OCI-LY1 (cell line): ENCODE results near the gene GPT2.

Experiments
- H2AFZ ChIP-seq: fragments of 200-600 bp; sonication (generic), shearing (Covaris generic); 2 replicates; pipeline ENCODE4 v1.6.0; 2014; ENCODE audit warnings: antibody characterized with exemption, mild to moderate bottlenecking, low read length
- H3F3A ChIP-seq: fragments of 200-600 bp; sonication (generic), shearing (Covaris generic); 2 replicates; pipeline ENCODE4 v1.6.0; 2014; ENCODE audit warnings: mild to moderate bottlenecking, antibody characterized with exemption, low read length, moderate library complexity; ENCODE audit not compliant: insufficient read depth
- H3K27ac ChIP-seq: fragments of 200-600 bp; sonication (generic); 2 replicates; pipeline ENCODE4 v1.5.1; 2014; ENCODE audit warnings: low read length, mixed run types, mild to moderate bottlenecking, low read depth; ENCODE audit not compliant: poor library complexity, severe bottlenecking
- H3K27me3 ChIP-seq: fragments of 200-600 bp; sonication (generic); 2 replicates; pipeline ENCODE4 v1.6.0; 2014; ENCODE audit warnings: antibody characterized with exemption, mild to moderate bottlenecking, low read length, moderate library complexity; ENCODE audit not compliant: insufficient read depth
- H3K36me3 ChIP-seq: fragments of 200-600 bp; sonication (generic); 2 replicates; pipeline ENCODE4 v1.6.1; 2014; ENCODE audit warnings: mild to moderate bottlenecking, antibody characterized with exemption, low read length, moderate library complexity, mixed read lengths; ENCODE audit not compliant: insufficient read depth
- H3K4me1 ChIP-seq: fragments of 200-600 bp; sonication (generic); 2 replicates; pipeline ENCODE4 v1.5.1; 2014; ENCODE audit warnings: mild to moderate bottlenecking, low read length, moderate library complexity; ENCODE audit not compliant: insufficient read depth, severe bottlenecking
- H3K4me2 ChIP-seq: fragments of 200-600 bp; sonication (generic), shearing (Covaris generic); 2 replicates; pipeline ENCODE4 v1.6.1; 2014; ENCODE audit warnings: low read length
- H3K4me3 ChIP-seq: fragments of 200-600 bp; sonication (generic); 2 replicates; pipeline ENCODE4 v1.5.1; 2014; ENCODE audit warnings: low read length, low read depth, mild to moderate bottlenecking, mixed read lengths; ENCODE audit not compliant: poor library complexity, severe bottlenecking
- H3K79me2 ChIP-seq: fragments of 200-600 bp; shearing (Covaris generic); 2 replicates; pipeline ENCODE4 v1.6.1; 2016; ENCODE audit warnings: mixed run types, low read length, mixed read lengths; ENCODE audit not compliant: insufficient read depth
- H3K9ac ChIP-seq: fragments of 200-600 bp; sonication (generic), shearing (Covaris generic); 2 replicates; pipeline ENCODE4 v1.6.1; 2014; ENCODE audit warnings: mild to moderate bottlenecking, low read length, mixed read lengths
- H3K9me2 ChIP-seq: fragments of 200-600 bp; sonication (generic), shearing (Covaris generic); 2 replicates; pipeline ENCODE4 v1.6.1; 2014; ENCODE audit warnings: low read depth, mild to moderate bottlenecking, low read length, mixed read lengths
- H3K9me3 ChIP-seq: fragments of 200-600 bp; shearing (Covaris generic); 2 replicates; pipeline ENCODE4 v1.6.1; 2014; ENCODE audit warnings: low read length, mixed read lengths
- H4K20me1 ChIP-seq: fragments of 200-600 bp; sonication (generic), shearing (Covaris generic); 2 replicates; pipeline ENCODE4 v1.6.0; 2016; ENCODE audit warnings: mild to moderate bottlenecking, low read length; ENCODE audit not compliant: insufficient read depth
- EZH2 ChIP-seq: fragments of 200-600 bp; sonication (generic), shearing (Covaris generic); IDR thresholded peaks from 2 replicates; pipeline ENCODE4 v1.8.0; 2017; ENCODE audit warnings: borderline replicate concordance, mixed run types, mild to moderate bottlenecking, antibody characterized with exemption, low read length, moderate library complexity, mixed read lengths
- TF ChIP-seq, protein P1 (sequence below): fragments of 200-600 bp; sonication (generic), shearing (Covaris generic); IDR thresholded peaks from 2 replicates; pipeline ENCODE4 v1.5.1; 2017; ENCODE audit warnings: mild to moderate bottlenecking, antibody characterized with exemption, low read length, moderate library complexity, mixed read lengths

The GPT2 gene

DNA sequence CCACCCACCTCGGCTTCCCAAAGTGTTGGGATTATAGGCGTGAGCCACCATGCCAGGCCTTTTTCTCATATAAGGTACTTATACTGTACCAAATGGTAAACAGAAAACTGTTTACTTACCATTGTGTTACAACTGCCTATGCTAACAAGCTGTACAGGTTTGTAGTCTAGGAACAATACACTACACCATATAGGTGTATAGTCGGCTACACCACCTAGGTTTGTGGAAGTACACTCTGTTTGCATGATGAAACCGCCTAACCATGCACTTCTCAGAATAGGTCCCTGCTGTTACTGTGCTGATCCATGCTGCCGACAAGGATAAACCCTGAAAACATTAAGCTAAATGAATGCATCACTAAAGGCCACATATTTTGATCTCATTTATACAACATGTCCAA lies 70.4 kb downstream of the GPT2 start:
- Histone ChIP-seq H3K36me3 (peaks cover 55% of the 10 kb centered on the region), H3K9me3 (no peaks in the 10 kb centered on the region), H3K9ac (no peak overlapping the region), H2AFZ (no peak overlapping the region), H3K79me2 (no peaks in the 10 kb centered on the region), H3K27me3 (no peaks in the 10 kb centered on the region), H3K4me3 (no peak overlapping the region), H3K4me1 (no peaks in the 10 kb centered on the region), H4K20me1 (no peaks in the 10 kb centered on the region), H3K9me2 (no peaks in the 10 kb centered on the region), H3K4me2 (no peak overlapping the region), H3K27ac (no peak overlapping the region), H3F3A (no peaks in the 10 kb centered on the region)
- TF ChIP-seq EZH2 = no peak
- TF ChIP-seq, protein P1, sequence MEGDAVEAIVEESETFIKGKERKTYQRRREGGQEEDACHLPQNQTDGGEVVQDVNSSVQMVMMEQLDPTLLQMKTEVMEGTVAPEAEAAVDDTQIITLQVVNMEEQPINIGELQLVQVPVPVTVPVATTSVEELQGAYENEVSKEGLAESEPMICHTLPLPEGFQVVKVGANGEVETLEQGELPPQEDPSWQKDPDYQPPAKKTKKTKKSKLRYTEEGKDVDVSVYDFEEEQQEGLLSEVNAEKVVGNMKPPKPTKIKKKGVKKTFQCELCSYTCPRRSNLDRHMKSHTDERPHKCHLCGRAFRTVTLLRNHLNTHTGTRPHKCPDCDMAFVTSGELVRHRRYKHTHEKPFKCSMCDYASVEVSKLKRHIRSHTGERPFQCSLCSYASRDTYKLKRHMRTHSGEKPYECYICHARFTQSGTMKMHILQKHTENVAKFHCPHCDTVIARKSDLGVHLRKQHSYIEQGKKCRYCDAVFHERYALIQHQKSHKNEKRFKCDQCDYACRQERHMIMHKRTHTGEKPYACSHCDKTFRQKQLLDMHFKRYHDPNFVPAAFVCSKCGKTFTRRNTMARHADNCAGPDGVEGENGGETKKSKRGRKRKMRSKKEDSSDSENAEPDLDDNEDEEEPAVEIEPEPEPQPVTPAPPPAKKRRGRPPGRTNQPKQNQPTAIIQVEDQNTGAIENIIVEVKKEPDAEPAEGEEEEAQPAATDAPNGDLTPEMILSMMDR = no peak

DNA sequence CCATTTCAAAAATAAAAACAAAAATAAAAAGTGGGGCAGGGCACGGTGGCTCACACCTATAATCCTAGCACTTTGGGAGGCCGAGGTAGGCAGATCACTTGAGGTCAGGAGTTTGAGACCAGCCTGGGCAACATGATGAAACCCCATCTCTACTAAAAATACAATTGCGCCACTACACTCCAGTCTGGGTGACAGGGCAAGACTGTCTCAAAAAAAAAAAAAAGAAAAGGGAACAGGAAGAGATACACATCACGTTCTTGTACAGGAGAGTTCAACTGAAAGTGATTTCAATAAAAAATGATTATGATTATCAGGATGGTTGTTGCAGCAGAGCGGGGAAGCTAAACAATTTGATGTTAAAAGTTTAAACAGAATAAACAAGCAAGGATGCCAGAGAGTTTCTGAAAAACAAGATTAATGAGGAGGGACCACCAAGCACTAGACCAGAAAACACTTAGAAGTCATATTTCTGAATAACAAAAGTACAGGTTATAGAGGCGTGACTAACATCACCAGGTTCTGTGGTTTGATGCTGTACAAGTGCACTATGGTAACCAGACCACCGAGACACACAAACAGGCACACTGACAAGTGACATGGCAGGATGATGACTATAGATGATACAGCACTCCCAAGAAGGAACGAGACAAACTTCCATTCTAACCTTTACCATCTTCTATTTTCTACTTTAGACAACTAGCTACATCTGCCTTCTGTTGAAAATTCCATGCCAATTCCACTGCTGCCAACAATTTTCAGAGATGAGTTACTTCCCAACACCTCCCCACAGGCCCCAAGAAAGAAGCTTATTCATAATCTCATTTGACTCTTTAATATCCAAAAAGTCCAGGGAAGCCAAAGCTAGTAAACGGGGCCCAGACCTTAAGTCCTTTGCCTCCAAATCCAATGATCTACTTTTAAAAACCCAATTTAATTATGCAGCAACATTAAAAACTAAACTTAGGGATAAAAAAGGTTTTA lies 77.5 kb downstream of the GPT2 start:
- H3K9ac ChIP-seq = no peak overlapping the region
- H3F3A ChIP-seq = no peaks in the 10 kb centered on the region
- peaks cover 97% of the 10 kb centered on the region for H3K36me3 ChIP-seq

DNA sequence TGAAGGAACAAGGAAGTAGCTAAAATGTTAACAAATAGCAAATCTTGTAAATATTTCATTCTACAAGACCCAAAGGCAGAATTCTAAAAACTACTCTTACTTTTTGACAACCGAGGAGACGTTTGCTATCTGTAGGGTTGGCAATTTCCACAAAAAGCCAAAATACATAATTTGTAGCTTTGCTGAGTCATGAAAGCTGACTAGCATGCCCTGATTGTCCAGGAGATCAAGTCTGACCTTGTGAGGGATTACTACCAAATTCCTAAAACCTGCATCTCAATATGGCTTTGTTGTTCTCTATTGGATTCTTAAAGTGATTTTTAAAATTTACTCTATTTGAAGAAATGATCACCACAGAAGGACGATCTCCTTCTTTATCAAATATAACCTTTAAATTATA lies 78.5 kb downstream of the GPT2 start:
- Histone ChIP-seq H3K27ac (no peak overlapping the region), H3K9me3 (no peaks in the 10 kb centered on the region), H3K9me2 (no peaks in the 10 kb centered on the region), H3K79me2 (no peaks in the 10 kb centered on the region; the same call in 1 of the 2 replicates), H3K4me3 (no peak overlapping the region), H3K9ac (no peak overlapping the region), H3K4me2 (no peak overlapping the region), H3F3A (no peaks in the 10 kb centered on the region), H3K4me1 (no peaks in the 10 kb centered on the region), H4K20me1 (no peaks in the 10 kb centered on the region), H2AFZ (no peak overlapping the region), H3K27me3 (no peaks in the 10 kb centered on the region), H3K36me3 (peaks cover 97% of the 10 kb centered on the region)
- TF ChIP-seq, protein P1 = no peak
- no peak for TF ChIP-seq EZH2

More for the DNA sequence above, 77.5 kb downstream of the GPT2 start:
- no peak for TF ChIP-seq EZH2
- TF ChIP-seq, protein P1 = no peak
- Histone ChIP-seq H3K4me3 (no peak overlapping the region), H3K4me2 (no peak overlapping the region), H3K9me3 (no peaks in the 10 kb centered on the region), H3K9me2 (no peaks in the 10 kb centered on the region), H3K27me3 (no peaks in the 10 kb centered on the region), H3K27ac (no peak overlapping the region), H3K4me1 (no peaks in the 10 kb centered on the region), H3K79me2 (no peaks in the 10 kb centered on the region; the same call in 1 of the 2 replicates), H2AFZ (no peak overlapping the region), H4K20me1 (no peaks in the 10 kb centered on the region)
